SJSA1 (cell line): Measurements from ENCODE around the gene SLC38A9. TPM values are rescaled to one million over a fixed set of nuclear protein-coding genes. Genes with fewer than 3 reads are reported as not detected.
"Not testable (repeated sequence)": the region's sequence is repeated elsewhere in the genome, so short reads cannot be mapped to it uniquely, and the experiment has no call there.

Source experiments
- DNase-seq, 2 experiments: peaks; one replicate each; pipeline ENCODE4 v3.0.0-alpha.2; 2015 to 2020; ENCODE audit warnings: low spot score in 2 of 2, low read depth in 1 of 2
- H3K27ac ChIP-seq: fragments of 250-450 bp; sonication (Bioruptor Pico); 2 replicates; pipeline ENCODE4 v1.5.1; 2020; ENCODE audit warnings: mild to moderate bottlenecking, moderate library complexity
- H3K27me3 ChIP-seq: fragments of 250-450 bp; sonication (Bioruptor Pico); replicated peaks from 2 replicates; pipeline ENCODE4 v1.5.1; 2020; ENCODE audit warnings: mild to moderate bottlenecking, moderate library complexity
- H3K36me3 ChIP-seq: fragments of 250-450 bp; sonication (Bioruptor Pico); 2 replicates; pipeline ENCODE4 v1.5.1; 2020; ENCODE audit warnings: mild to moderate bottlenecking
- H3K4me1 ChIP-seq: fragments of 250-450 bp; sonication (Bioruptor Pico); replicated peaks from 2 replicates; pipeline ENCODE4 v1.6.1; 2021; ENCODE audit warnings: mild to moderate bottlenecking
- H3K4me3 ChIP-seq: fragments of 250-450 bp; sonication (Bioruptor Pico); 2 replicates; pipeline ENCODE4 v1.5.1; 2020; ENCODE audit warnings: mild to moderate bottlenecking
- H3K9me3 ChIP-seq: fragments of 250-450 bp; sonication (Bioruptor Pico); replicated peaks from 2 replicates; pipeline ENCODE4 v1.5.1; 2020; ENCODE audit warnings: mild to moderate bottlenecking
- total RNA-seq: library from RNA; depleted of rRNA; stranded (reverse); fragments of >200 nt; shearing (Covaris generic); gene quantifications from 2 replicates; pipeline ENCODE4 v1.2.3, GENCODE V29; 2014; rRNA removed

The SLC38A9 gene, protein sequence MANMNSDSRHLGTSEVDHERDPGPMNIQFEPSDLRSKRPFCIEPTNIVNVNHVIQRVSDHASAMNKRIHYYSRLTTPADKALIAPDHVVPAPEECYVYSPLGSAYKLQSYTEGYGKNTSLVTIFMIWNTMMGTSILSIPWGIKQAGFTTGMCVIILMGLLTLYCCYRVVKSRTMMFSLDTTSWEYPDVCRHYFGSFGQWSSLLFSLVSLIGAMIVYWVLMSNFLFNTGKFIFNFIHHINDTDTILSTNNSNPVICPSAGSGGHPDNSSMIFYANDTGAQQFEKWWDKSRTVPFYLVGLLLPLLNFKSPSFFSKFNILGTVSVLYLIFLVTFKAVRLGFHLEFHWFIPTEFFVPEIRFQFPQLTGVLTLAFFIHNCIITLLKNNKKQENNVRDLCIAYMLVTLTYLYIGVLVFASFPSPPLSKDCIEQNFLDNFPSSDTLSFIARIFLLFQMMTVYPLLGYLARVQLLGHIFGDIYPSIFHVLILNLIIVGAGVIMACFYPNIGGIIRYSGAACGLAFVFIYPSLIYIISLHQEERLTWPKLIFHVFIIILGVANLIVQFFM
- 22.3 and 26.6 TPM in 2 replicates for total RNA-seq

DNA sequence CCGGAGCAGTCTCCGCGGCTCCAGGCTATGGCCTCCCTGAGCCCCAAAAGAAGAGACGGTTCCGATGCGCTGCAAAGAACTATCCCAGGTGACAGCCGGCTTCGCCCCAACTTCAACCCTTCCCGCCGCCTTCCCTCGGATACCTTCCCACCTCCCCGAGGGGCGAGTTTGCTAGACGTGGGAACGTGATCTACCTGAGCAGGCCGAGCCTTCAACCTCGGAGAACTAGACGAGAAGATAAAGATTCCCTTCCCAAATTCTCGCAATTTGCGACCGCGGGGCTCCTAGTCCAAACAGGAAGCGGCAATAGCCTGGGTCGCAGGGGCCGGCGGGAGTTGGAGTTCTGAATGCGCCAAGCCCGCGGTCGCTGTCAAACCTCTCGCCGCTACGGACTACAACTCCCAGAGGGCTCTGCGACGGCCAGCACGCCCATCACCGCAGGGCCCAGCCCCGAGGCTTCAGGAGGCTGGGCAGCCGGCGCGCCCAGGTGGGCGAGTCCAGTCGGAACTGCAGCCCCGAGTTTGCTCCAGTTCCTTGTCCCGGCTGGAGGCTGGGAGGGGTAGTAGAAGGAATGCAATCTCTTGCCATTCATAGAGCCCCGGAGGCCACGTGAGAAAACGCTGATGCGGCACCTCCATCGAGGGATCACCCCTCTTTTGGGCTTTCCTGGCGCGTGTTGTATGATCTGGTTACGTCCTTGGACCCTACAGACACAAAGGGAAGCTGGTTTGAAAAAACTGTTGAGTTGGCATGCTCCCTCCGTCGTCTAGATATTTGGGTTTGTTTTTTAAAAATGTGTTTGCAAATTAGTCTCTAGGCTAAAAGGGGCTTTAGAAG is at the start of gene SLC38A9:
Gene SLC38A9 (minus strand): TSS at position 302 of the 837 bp plus-strand sequence. CDS start 14,366 bp downstream, outside the sequence.
- peak; percentile 80 to 95 for DNase-seq

DNA sequence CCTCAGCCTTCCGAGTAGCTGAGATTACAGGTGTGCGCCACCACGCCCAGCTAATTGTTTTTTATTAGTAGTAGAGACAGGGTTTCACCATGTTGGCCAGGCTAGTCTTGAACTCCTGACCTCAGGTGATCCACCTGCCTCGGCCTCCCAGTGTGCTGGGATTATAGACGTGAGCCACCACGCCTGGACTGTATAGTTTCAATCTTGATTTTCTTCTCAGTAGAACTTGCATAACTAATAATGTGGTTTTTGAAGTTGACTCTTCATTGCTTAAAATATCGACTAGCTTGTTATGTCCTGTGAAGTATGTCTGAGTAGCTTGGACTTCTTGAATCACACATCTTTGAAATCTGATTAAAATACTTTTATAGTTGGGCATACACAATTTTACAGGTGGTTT is 49.6 kb upstream of the SLC38A9 start:
- DNase-seq, H3K27ac ChIP-seq: not testable (repeated sequence)

More for the DNA sequence above, at the start of gene SLC38A9:
- Histone ChIP-seq H3K36me3 (no peaks in the 10 kb centered on the region), H3K27me3 (no peaks in the 10 kb centered on the region; the same call in 1 of the 2 replicates), H3K27ac (no peak within 1 kb of the TSS), H3K4me1 (peaks cover 9% of the 10 kb centered on the region; the same call in 1 of the 2 replicates), H3K4me3 (peak within 1 kb of the TSS; percentile 57), H3K9me3 (no peaks in the 10 kb centered on the region)

DNA sequence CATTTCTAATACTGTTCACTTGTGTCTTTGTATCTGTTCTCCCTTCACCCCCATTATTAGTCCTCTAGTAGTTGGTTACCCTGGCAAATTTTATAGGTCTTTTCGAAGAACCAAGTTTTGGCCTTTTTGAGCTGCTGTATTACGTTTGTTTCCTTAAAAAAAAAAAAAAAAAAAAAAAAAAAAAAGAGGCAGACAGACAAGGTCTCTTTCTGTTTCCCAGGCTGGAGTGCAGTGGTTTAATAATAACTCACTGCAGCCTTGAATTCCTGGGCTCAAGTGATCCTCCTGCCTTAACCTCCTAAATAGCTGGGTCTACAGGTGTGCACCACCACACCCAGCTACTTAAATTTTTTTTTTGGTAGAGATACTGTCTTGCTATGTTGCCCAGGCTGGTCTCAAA is 46.6 kb upstream of the SLC38A9 start:
- Histone ChIP-seq H3K9me3 (no peaks in the 10 kb centered on the region), H3K27me3 (peaks cover 18% of the 10 kb centered on the region; the same call in 1 of the 2 replicates), H3K36me3 (no peaks in the 10 kb centered on the region), H3K4me1 (no peaks in the 10 kb centered on the region), H3K27ac (no peak overlapping the region), H3K4me3 (no peak overlapping the region)
- no peak for DNase-seq

More for the DNA sequence above, 49.6 kb upstream of the SLC38A9 start:
- peaks cover 21% of the 10 kb centered on the region; the same call in 1 of the 2 replicates for H3K27me3 ChIP-seq
- H3K36me3 ChIP-seq, H3K4me1 ChIP-seq, H3K4me3 ChIP-seq, H3K9me3 ChIP-seq: not testable (repeated sequence)

DNA sequence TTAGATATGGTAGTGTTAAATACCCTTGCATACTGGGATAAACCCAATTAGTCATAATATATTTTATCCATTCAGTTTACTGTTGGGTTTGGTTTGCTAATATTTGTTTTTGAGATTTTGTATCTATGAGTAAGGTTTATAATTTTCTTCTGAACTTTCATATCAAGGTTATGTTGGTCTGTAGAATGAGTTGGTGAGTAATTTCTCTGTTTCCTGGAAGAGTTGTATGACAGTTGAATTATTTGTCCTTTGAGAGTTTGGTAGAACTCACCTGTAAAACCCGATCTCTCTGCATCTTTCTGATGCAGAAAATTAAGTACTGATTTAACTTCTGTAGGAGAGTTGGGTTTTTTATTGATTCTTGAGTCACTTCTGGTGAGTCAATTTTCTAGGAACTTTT is 46.1 kb upstream of the SLC38A9 start:
- H3K4me1 ChIP-seq, result no peaks in the 10 kb centered on the region
- no peak for DNase-seq
- H3K4me3 ChIP-seq, result no peak overlapping the region
- H3K9me3 ChIP-seq, result no peaks in the 10 kb centered on the region
- no peaks in the 10 kb centered on the region for H3K36me3 ChIP-seq
- H3K27ac ChIP-seq, result no peak overlapping the region
- peaks cover 17% of the 10 kb centered on the region; the same call in 1 of the 2 replicates for H3K27me3 ChIP-seq

DNA sequence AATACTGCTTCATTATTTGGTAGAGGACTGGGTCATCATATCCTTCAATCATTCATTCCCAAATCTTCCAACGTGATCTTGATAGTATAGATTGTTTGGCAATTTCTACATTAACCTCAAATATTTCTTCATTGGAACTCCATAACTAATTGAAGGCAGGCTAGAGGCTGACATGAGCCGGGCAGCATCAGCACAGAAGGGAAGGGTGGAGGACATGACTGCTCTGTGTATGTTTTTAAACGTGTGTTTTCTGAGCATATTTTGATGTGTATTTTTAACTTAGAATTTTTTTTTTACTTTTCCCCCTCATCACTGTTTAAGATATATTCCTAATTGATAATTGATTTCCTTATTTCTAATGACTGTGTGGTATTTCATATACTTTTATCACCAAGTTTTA is 38.4 kb upstream of the SLC38A9 start:
- DNase-seq, result no peak
- Histone ChIP-seq H3K4me3 (no peak overlapping the region), H3K9me3 (no peaks in the 10 kb centered on the region), H3K27ac (no peak overlapping the region), H3K4me1 (no peaks in the 10 kb centered on the region), H3K27me3 (no peaks in the 10 kb centered on the region), H3K36me3 (no peaks in the 10 kb centered on the region)

DNA sequence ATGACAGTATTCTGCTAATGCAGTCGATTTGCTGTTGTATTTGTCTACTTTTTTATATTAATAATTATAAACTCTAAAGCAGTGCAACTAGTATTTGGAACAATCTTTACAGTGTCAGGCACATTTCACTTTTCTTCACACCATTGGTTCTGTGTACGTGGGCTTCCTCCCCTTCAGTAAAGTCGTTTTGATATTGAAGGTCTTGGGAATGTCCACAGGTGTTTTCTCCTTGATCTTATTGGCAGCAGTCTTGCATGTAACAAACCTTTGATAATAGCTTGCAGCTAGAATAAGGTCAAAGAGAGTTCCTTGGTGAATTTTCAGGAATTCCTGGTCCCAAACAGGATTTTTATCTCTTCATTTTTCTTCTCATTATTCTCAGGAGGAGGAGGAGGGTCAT is 37.9 kb upstream of the SLC38A9 start:
- no peak overlapping the region for H3K4me3 ChIP-seq
- H3K27ac ChIP-seq, result no peak overlapping the region
- DNase-seq, result no peak
- H3K36me3 ChIP-seq, result no peaks in the 10 kb centered on the region
- H3K9me3 ChIP-seq, result no peaks in the 10 kb centered on the region
- no peaks in the 10 kb centered on the region for H3K4me1 ChIP-seq
- H3K27me3 ChIP-seq, result no peaks in the 10 kb centered on the region

DNA sequence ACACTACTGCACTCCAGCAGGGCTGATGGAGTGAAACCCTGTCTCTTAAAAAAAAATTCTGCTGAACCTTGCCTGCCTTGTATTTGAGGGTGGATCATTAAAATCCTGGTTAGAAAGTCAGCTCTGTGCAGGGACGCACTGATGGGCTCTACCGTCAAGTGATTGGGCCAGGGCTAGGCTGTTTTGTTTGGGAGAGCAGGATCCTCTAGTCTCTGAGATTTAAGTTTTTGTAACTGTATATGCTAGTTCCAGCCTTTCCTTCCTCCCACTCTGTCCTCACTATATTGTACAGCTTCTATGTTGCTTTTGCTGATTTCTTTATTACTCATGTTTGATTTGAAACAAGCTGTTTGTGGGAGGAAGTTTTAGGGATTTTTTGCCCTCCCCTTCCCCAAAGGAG is 37.3 kb upstream of the SLC38A9 start:
- H3K9me3 ChIP-seq, result no peaks in the 10 kb centered on the region
- H3K27me3 ChIP-seq, result no peaks in the 10 kb centered on the region
- DNase-seq, result no peak
- no peaks in the 10 kb centered on the region for H3K36me3 ChIP-seq
- no peaks in the 10 kb centered on the region for H3K4me1 ChIP-seq
- no peak overlapping the region for H3K4me3 ChIP-seq
- no peak overlapping the region for H3K27ac ChIP-seq

DNA sequence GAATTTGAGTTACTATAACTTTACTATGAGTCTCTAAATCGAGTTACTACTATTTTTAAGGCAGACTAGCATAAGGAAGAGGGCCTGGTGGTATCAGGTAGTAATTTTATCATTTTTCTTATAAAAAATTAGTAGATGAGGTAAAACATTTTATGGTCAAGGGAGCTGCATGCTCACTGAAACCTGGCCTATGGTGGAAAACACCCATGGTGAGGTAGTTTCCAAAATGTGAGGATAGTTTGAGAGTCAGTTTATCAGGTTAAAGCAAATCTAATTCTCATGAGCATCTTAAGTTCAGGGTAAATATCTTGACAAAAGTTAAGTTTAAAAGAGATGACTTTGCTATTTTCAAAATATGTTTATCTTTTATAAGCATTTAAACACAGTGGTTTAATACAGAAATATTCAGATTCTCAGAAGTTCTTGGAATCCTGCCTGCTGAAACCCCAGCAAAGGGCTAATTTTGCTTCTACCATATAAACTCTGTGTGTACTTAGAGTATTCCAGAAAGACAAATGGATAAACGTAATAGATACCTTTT is 35.7 kb upstream of the SLC38A9 start:
- no peaks in the 10 kb centered on the region for H3K9me3 ChIP-seq
- no peaks in the 10 kb centered on the region for H3K4me1 ChIP-seq
- H3K36me3 ChIP-seq, result no peaks in the 10 kb centered on the region
- no peaks in the 10 kb centered on the region for H3K27me3 ChIP-seq
- H3K4me3 ChIP-seq, result no peak overlapping the region
- H3K27ac ChIP-seq, result no peak overlapping the region
- no peak for DNase-seq

DNA sequence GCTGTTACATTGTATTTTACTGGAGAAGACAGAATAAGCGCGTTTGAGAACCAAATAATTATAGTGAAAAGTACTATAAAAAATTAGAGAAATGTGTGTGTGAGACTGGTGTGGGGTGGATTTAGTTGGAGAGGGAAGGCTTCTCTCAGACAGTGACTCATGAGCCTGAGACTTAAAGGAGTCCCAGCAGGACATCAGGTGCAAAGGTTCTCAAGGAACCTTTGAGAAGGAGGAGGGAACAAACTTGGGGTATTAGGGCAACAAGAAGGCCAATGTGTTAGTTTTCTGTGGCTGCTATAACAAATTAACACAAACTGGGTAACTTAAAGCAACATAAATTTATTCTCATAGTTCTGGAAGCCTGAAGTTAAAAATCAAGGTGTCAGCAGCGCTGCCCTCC is 30.7 kb upstream of the SLC38A9 start:
- H3K4me3 ChIP-seq, result no peak overlapping the region
- H3K4me1 ChIP-seq, result no peaks in the 10 kb centered on the region
- H3K27ac ChIP-seq, result no peak overlapping the region
- H3K36me3 ChIP-seq, result no peaks in the 10 kb centered on the region
- no peaks in the 10 kb centered on the region for H3K27me3 ChIP-seq
- no peak for DNase-seq
- no peaks in the 10 kb centered on the region for H3K9me3 ChIP-seq

DNA sequence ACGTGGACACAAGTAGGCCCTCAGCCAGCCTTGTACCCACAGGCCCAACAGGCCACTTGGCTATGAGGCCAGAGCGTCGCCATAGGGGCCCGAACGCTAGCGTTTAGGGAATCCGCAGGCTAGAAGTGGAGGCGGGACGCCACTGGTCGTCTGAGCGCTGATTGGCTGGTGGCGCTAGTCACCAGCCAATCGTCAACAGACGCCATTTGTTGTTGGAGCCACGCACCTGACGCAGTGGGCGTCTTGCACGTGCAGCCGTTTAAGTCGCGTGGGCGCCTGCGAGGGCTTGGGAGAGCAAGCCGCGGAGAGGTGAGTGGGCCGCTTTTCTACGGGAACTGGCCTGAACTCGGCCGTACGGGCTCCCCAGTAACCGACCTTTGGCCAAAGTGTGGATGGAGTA is 25.7 kb upstream of the SLC38A9 start, which contains the start of gene DDX4:
Gene DDX4 (plus strand): TSS at position 269 of the 400 bp plus-strand sequence. CDS start 903 bp downstream, outside the sequence.
- no peak within 1 kb of the TSS for H3K4me3 ChIP-seq
- DNase-seq, result no peak
- H3K27me3 ChIP-seq, result no peaks in the 10 kb centered on the region
- no peaks in the 10 kb centered on the region for H3K36me3 ChIP-seq
- no peaks in the 10 kb centered on the region for H3K9me3 ChIP-seq
- H3K4me1 ChIP-seq, result no peaks in the 10 kb centered on the region
- H3K27ac ChIP-seq, result no peak within 1 kb of the TSS

DNA sequence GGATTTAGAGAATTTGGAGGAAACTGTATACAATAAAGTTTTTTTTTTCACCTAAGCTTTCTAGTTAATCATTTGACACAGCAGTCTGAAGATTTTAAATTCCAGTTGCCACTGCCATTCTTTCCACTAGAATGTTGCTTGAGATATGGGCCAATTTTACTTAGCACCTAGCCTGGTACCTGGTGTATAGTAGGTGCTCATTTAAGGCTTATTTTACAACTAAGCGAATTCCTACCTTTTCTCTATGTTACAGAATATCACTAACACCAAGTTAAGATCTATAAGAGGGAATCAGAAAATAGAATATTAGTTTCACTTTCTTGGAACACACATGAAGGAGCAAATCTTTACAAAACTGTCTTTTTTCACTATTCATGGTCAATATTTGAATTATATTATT is 22.5 kb upstream of the SLC38A9 start:
- Histone ChIP-seq H3K36me3 (no peaks in the 10 kb centered on the region), H3K4me3 (no peak overlapping the region), H3K27ac (no peak overlapping the region), H3K27me3 (no peaks in the 10 kb centered on the region), H3K4me1 (no peaks in the 10 kb centered on the region), H3K9me3 (no peaks in the 10 kb centered on the region)
- DNase-seq, result no peak

DNA sequence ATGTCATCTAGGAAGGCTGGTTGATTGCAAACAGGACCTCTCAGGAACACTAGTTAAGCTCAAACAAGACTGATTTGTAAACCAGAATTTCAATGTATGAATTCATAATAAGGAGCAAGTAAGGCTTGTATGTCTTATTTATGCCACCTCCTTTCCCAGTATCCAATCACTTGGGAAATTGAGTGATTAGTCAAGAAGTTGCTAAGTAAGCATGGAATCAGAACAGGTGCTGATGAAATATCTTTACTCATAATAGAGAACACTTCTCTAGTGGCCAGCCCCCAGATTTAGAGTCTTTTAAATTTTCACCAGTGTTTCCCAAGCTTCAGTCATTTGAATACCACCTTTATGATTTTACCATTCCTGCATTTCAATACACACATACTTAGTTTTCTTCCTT is 20.5 kb upstream of the SLC38A9 start:
- Histone ChIP-seq H3K36me3 (no peaks in the 10 kb centered on the region), H3K4me3 (no peak overlapping the region), H3K4me1 (no peaks in the 10 kb centered on the region), H3K9me3 (no peaks in the 10 kb centered on the region), H3K27me3 (no peaks in the 10 kb centered on the region), H3K27ac (no peak overlapping the region)
- no peak for DNase-seq

DNA sequence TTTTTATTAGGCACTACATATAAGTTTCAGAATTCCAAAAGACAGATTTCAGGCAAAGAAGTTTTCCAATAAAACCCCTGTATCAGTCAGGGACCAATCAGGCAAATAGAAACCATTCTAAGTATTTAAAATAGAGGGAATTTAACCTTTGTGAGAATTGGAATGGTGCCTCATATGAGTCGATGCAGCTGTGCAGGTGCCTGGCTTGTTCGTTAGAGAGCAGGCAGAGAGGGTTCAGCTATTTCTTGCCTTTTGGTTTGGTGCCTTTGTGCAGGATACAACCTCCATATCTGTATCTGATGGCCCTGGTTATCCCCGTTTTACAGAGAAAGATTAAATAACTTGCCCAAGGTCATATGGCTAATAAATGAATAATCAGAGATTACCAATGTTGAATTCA is 19.7 kb upstream of the SLC38A9 start:
- H3K4me3 ChIP-seq, result no peak overlapping the region
- no peaks in the 10 kb centered on the region for H3K27me3 ChIP-seq
- H3K27ac ChIP-seq, result no peak overlapping the region
- H3K9me3 ChIP-seq, result no peaks in the 10 kb centered on the region
- no peaks in the 10 kb centered on the region for H3K36me3 ChIP-seq
- no peak for DNase-seq
- H3K4me1 ChIP-seq, result no peaks in the 10 kb centered on the region
